HG02623 (cell line): ENCODE measurements around the gene SH3PXD2A.

Experiments used
- ATAC-seq: cut with Tn5 transposase; IDR thresholded peaks from one replicate; pipeline ENCODE4 v1.9.1; 2021; ENCODE audit warnings: moderate library complexity; ENCODE audit not compliant: unreplicated experiment

The SH3PXD2A gene

DNA sequence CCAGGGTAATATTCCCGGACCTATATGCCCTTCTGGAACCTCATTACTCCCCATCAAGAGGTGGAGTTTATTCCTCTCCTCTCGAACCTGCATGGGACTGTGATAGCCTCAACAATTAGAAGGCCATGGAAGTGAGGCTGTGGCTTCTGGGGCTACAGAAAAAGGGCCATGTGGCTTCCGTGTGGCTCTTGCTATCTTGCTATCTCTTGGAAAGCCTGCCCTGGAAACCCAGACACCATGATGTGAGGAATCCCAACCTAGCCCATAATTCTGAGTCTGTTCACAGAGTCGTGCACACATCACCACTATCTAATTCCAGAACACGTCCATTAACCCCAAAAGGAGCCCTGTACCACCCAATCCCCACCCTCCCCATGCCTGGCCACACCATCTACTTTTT lies 20.8 kb upstream of the SH3PXD2A start:
- ATAC-seq = no peak

- ATAC-seq = no peak
Observed at GRCh38 chr10:103874730-103875129, 19.4 kb upstream of the SH3PXD2A start.

DNA sequence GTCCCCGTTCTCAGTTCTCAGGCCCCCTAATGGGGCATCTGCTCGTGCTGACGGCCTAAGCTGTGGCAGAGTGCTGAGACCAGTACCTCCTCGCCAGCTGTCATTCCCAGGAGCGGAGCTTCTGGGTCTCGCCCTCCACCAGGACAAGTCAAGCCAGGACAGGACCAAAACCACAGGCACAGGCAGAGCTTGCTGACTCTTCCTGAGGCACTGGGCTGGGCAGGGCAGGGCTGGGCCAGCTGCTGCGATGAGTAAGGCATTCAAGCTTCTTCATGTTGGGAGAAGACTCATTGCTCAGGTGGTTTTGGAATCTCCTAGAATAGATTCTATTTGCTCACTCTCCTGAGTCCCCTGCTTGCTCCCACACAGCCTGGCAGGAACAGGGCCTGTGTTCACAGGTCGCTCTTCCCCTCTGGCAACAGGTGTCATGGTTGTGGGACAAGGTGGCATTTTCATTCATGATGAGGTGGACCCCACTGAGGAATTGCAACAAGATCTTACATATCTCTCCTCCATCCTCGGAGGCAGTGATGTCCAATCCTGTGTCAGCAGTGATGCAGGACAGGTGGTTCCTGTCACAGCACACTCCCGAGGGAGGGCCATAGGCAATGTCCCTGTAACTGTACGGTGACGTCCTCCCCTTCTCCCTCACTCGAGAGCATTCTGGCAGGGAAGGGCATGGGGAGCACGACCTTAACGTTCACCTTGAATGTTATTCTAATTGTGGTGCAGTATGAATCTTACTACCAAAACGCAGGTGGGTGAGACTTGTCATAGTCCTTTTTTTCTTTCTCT lies 17.0 kb upstream of the SH3PXD2A start:
- no peak for ATAC-seq

GRCh38 chr10:103871006-103871405 lies 15.6 kb upstream of the SH3PXD2A start:
- ATAC-seq = no peak

- ATAC-seq = no peak
Observed at GRCh38 chr10:103870516-103870915, 15.1 kb upstream of the SH3PXD2A start.

DNA sequence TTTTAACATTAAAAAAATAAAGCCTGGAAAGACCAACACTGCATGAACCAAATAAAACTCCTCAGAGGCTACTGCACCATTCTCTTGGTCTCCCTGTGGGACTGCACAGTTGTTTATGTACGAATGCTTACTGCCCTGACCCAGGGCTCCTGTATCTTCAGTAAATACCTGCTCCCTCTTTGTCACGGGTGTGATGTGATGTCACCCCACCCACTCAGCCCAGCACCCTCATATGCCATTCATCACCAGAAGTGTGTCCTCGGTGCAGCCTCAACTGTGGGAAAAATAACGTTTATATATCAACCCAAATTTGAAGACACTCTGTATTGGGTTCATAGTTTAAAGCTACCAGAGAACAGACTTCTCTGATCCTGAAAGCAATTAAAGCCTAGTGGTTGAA lies 14.0 kb upstream of the SH3PXD2A start:
- ATAC-seq = no peak

DNA sequence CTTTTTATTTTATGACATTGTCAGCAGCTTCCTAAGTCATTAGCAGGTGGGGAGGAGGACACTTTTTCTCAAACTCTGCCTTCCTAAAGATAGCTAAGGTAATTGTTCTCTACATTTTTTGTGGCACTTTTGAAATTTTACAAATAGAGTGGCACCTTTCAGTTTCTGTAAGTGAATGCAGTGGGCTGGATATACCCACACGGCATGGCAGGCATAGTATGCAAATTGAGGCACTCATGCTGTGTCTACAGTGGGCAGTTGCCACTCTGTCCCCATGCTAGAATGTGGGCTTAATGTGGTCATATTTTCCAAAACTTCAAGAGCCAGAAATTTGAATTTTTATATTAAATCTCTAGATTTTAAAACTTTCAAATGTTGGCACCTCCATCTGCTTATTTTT lies 12.8 kb upstream of the SH3PXD2A start:
- no peak for ATAC-seq

DNA sequence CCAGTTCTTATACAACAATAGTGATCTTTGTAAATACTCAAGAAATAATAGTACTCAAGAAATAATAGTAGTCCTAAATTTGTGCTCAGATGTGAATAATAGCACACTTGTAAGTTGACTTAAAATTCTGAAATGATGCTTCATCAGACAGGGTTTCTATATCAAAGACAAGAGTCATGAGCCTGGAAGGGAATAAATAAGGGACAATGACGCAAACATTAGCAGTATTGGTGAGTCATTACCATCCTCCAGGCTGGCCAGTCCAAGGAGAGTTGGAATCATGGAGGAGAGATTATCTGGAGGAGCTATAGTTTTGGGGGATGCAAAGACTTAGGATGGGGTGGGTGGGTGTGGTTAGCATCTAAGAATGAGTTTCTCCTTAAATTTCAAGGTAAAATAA lies 6.1 kb upstream of the SH3PXD2A start:
- no peak for ATAC-seq

DNA sequence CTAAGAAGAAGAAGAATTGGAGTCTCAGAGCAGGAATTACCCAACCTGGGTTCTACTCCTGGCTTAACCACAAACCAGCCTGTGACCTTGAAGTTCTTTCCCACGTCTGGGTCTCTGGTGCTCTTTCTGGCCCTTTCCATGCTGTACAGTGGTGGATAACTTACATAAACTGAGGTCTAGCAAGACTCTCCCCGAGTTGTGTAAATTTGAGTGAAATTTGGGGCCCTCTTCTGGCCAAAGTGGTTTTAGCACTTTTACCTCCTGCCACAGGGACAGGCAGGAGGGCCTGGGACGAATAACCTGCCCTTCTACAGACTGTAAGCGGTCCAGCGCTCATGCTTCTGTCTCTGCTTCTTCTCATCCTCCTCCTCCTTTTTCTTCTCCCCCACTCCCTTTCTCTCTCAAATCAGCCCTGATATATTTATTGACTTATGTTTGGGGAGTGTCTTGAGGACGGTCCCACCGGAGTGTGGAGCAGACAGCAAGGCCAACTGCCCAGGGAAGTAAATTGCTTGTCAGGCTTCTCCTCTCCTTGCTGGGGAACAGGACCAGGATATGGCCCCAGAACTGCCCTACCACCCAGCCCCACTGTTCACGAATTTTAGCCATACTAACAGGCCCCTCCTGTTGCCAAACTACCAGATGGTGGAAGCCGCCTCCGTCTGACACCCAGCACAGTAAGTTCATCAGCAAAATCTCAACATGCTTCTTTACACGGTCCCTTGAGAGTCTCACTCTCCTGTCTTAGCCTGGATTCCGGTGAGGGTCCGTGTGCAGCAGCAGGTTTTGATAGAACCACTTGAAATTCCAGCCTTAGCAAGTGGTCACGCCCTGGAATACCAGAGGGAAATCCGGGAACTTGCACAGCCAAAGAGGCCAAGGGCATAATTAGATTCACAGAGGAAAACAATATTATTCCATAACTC lies 4.0 kb upstream of the SH3PXD2A start:
- ATAC-seq = no peak

DNA sequence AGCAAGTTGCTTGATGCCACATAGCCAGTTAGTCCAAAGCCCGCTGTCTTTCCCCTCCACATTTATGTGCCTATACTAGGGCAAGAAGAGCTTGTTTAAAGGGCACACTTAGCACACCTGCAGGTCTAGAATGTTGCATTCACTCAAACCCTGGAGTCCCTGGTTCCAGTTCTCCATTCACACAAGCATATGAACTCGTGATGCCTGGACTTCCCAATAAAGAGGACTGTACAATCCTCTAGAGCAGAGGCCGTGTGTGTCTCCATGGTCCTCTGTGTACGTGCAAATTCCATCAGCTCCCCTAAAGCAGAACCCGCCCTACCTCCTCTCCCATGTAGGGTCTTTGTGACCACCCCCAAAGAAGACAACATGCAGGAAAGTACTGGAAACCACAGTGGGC lies 3.0 kb upstream of the SH3PXD2A start:
- no peak for ATAC-seq

GRCh38 chr10:103856797-103857170 lies 1.4 kb upstream of the SH3PXD2A start:
- no peak for ATAC-seq

DNA sequence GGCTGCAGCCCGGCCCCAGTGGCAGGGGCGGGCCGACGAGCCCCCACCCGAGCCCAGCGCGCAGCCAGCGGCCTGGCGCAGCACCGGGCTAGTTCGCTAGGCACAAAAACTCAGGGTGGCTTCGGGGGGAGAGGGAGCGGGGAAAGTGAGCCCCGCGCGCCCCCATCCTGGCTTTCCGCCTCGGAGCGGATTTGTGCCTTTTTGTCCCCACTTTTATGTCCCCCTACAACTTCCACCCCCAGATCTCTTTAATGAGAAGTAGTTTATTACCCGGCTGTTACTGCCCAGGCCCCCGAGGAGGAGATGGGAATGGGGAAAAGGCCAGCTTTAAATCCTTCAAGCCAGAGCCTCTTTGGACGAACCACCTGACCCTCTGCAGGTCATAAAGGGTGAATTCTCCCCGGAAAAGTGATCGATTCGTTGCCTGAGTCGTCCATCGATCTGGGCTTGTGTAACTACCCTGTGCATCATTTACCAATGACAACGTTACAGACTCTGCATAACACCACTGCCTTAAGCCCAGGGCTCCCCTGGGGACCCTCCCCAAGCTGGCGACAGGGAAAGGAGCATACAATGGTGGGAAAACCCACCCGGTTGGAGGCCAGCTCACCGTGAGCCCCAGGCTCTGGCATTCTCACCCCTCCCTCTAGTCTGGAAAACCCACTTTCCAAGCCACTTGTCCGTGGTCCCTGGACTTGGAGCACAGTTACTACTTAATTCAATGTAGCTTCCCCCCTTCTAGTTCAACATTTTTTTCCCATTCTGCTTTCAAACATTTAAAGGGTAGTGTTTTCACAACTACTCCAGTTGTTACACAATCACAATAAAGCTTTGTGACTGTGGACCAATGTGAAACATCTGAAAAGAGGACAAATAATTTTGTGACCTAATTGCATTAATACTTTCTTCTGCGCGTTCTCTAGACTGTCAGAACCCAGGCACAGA lies 748 bp upstream of the SH3PXD2A start:
- no peak for ATAC-seq

- ATAC-seq = no peak
Observed at GRCh38 chr10:103854686-103855391, 537 bp downstream of the SH3PXD2A start.

DNA sequence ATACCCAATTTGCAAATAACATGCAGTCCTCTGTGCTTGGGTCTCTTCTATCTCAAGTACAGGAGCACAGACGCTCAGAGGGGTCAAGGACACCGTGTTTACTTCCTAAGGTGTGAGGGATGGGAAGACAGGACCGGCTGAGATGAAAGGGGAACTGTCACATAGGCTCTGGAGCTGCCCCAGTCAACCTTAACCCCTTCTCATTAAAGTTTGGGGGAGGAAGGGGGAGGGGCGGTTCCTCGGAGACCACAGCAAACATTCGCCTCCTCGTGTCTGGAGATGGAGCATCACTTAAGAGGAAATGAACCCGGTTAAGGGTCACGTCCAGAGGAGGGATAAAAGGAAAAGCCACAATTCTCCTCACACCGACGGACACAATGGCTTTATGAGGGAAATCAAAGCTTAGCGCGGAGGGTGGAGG lies 1.1 kb downstream of the SH3PXD2A start:
- no peak for ATAC-seq

- no peak for ATAC-seq
Observed at GRCh38 chr10:103853428-103854264, 1.7 kb downstream of the SH3PXD2A start.

- no peak for ATAC-seq
Observed at GRCh38 chr10:103852856-103853255, 2.5 kb downstream of the SH3PXD2A start.

DNA sequence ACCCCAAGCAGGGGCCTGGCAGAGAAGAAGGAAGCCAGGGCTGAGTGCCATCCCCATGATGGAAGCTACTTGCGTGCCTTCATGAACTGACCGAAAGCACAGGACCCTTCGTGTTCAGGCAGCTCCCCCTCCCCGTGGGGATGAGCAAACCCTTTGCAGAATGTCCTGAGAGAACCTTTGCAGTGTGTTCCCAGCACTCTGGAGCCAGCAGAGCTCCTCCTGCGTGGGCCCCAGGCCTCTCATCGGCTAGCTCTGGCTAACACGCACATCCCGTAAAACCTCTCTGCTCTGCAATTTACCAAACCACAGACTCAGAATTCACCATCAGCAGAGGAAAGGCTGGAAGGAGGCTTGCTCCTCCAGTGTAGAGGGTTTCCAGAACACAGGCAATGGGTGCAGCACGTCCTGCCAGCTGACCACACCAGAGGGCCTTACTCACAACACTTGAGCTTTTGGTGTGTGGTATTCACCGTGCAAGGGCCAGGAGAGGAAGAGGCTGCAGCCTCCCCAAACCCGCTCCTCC lies 3.1 kb downstream of the SH3PXD2A start:
- no peak for ATAC-seq

GRCh38 chr10:103851261-103851660 lies 4.1 kb downstream of the SH3PXD2A start:
- ATAC-seq = no peak

DNA sequence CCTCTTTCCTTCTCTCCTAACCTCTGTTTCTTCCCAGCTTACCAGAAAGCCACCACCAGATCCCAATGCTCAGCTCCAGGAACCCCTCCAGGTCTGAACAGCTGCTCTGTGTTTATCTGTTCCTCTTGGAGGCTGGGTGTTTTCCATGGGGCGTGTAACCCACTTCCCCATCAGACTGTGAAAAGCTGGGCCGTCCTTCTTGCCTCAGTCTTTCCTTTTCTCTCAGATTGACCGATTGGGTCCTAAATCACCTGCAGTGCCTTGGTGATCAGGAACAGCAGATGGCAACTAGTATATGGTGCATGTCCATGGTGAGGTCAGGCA lies 4.8 kb downstream of the SH3PXD2A start:
- no peak for ATAC-seq
